HepG2 (cell line): ENCODE data around the gene FNDC3B. TPM values are rescaled to one million over a fixed set of nuclear protein-coding genes. Genes with fewer than 3 reads are reported as not detected.

Experiments used
- ARNT2 ChIP-seq: sonication (generic); formaldehyde crosslinking; IDR thresholded peaks from 2 replicates; pipeline ENCODE4 v1.8.0; 2022; ENCODE audit warnings: mild to moderate bottlenecking, low read depth, missing genetic modification reagents, moderate library complexity
- CREB1 ChIP-seq, 2 experiments: fragments of 450-650 bp in 1 of 2; IDR thresholded peaks; 2 replicates each; pipeline ENCODE4 v1.6.1; 2016 to 2017; ENCODE audit warnings: control low read depth in 1 of 2, mild to moderate bottlenecking in 1 of 2, missing compliant biosample characterization in 1 of 2, missing genetic modification characterization in 1 of 2
- ELF3 ChIP-seq: IDR thresholded peaks from 2 replicates; pipeline ENCODE4 v1.6.1; 2016; ENCODE audit warnings: missing genetic modification reagents, missing compliant biosample characterization
- EP300 ChIP-seq, 3 experiments: sonication (generic) in 1 of 3; formaldehyde crosslinking in 1 of 3; IDR thresholded peaks; 2 replicates each; pipeline versions ENCODE4 v1.5.1 to v1.6.1; 2011 to 2020; ENCODE audit warnings: low read depth in 2 of 3, low read length in 2 of 3, borderline replicate concordance in 1 of 3, improper control_type of control experiment in 1 of 3, mild to moderate bottlenecking in 1 of 3, missing genetic modification reagents in 1 of 3, moderate library complexity in 1 of 3
- FOXK1 ChIP-seq: sonication (generic); formaldehyde crosslinking; IDR thresholded peaks from 2 replicates; pipeline ENCODE4 v1.4.0; 2020; ENCODE audit warnings: low read depth, missing genetic modification reagents, borderline replicate concordance
- HHEX ChIP-seq: IDR thresholded peaks from 2 replicates; pipeline ENCODE4 v1.6.1; 2016; ENCODE audit warnings: control low read depth
- MZF1 ChIP-seq: sonication (generic); formaldehyde crosslinking; IDR thresholded peaks from 2 replicates; pipeline ENCODE4 v1.8.1; 2023; ENCODE audit warnings: mild to moderate bottlenecking, missing genetic modification reagents, borderline replicate concordance
- NCOA2 ChIP-seq: sonication (generic); formaldehyde crosslinking; IDR thresholded peaks from 2 replicates; pipeline ENCODE4 v1.8.0; 2022; ENCODE audit warnings: inconsistent platforms
- NFE2L2 ChIP-seq: fragments of 150-350 bp; IDR thresholded peaks from 2 replicates; pipeline ENCODE4 v1.6.1; 2014; ENCODE audit warnings: low read length
- NONO ChIP-seq, 2 experiments: fragments of 450-650 bp in 1 of 2; sonication (generic) in 1 of 2; formaldehyde crosslinking in 1 of 2; IDR thresholded peaks in 1 of 2; conservative IDR thresholded peaks in 1 of 2; 2 replicates each; pipeline versions ENCODE4 v1.6.1 to v1.8.0; 2017 to 2022; ENCODE audit warnings: mild to moderate bottlenecking in 1 of 2, missing genetic modification reagents in 1 of 2, moderate library complexity in 1 of 2
- POGZ ChIP-seq: sonication (generic); formaldehyde crosslinking; IDR thresholded peaks from 2 replicates; pipeline ENCODE4 v1.4.0; 2020; ENCODE audit warnings: mild to moderate bottlenecking, missing genetic modification reagents
- POLR2A ChIP-seq, 2 experiments: IDR thresholded peaks; 2 replicates each; pipeline ENCODE4 v1.6.1; 2011; ENCODE audit warnings: low read depth in 2 of 2, low read length in 2 of 2, mild to moderate bottlenecking in 1 of 2, moderate library complexity in 1 of 2; ENCODE audit not compliant: insufficient read depth in 1 of 2
- PPARG ChIP-seq: conservative IDR thresholded peaks from 2 replicates; pipeline ENCODE4 v1.6.1; 2016; ENCODE audit warnings: missing biosample characterization, missing genetic modification reagents
- RAD51 ChIP-seq: fragments of 450-650 bp; IDR thresholded peaks from 2 replicates; pipeline ENCODE4 v1.6.1; 2016; ENCODE audit warnings: borderline replicate concordance
- SETDB1 ChIP-seq: sonication (generic); formaldehyde crosslinking; IDR thresholded peaks from 2 replicates; pipeline ENCODE4 v1.5.1; 2020; ENCODE audit warnings: missing genetic modification reagents, mild to moderate bottlenecking, borderline replicate concordance
- SIX1 ChIP-seq: sonication (generic); formaldehyde crosslinking; IDR thresholded peaks from 2 replicates; pipeline ENCODE4 v1.4.0; 2020; ENCODE audit warnings: missing genetic modification reagents, borderline replicate concordance
- THAP11 ChIP-seq: IDR thresholded peaks from 2 replicates; pipeline ENCODE4 v1.6.1; 2016; ENCODE audit warnings: missing biosample characterization, missing genetic modification reagents
- ZMYM2 ChIP-seq: sonication (generic); formaldehyde crosslinking; IDR thresholded peaks from 2 replicates; pipeline ENCODE4 v1.8.0; 2022; ENCODE audit warnings: mild to moderate bottlenecking, missing genetic modification reagents
- ZNF564 ChIP-seq: sonication (generic); formaldehyde crosslinking; IDR thresholded peaks from 2 replicates; pipeline ENCODE4 v1.8.1; 2023; ENCODE audit warnings: mild to moderate bottlenecking, missing genetic modification reagents
- ZNF644 ChIP-seq: IDR thresholded peaks from 2 replicates; pipeline ENCODE4 v1.6.1; 2016; ENCODE audit warnings: low read depth
- ZNF816 ChIP-seq: sonication (generic); formaldehyde crosslinking; IDR thresholded peaks from 2 replicates; pipeline ENCODE4 v1.8.0; 2022; ENCODE audit warnings: missing genetic modification reagents, mild to moderate bottlenecking, borderline replicate concordance
- polyA plus RNA-seq, 8 experiments: library from polyadenylated mRNA; depleted of rRNA in 3 of 8; stranded (reverse) in 7 of 8; unstranded in 1 of 8; fragments of >200 nt; fragmentation: Illumina TruSeq in 4 of 8; extraction: Trizol in 4 of 8; gene quantifications; 2 replicates each; pipeline versions ENCODE4 v1.2.1 to v1.2.3, GENCODE V29; 2011 to 2016; ENCODE audit warnings: low read depth in 4 of 8, missing spikeins in 1 of 8, mixed read lengths in 1 of 8; ENCODE audit not compliant: insufficient read depth in 1 of 8
- total RNA-seq, 5 experiments: library from RNA; depleted of rRNA; stranded (reverse); fragments of >200 nt; fragmentation: Illumina TruSeq; extraction: Trizol; gene quantifications; 2 replicates each; pipeline ENCODE4 v1.2.3, GENCODE V29; 2016; ENCODE audit warnings: low read depth in 1 of 5
- TF ChIP-seq, protein P1 (sequence below): IDR thresholded peaks from 2 replicates; pipeline ENCODE4 v1.6.1; 2016
- TF ChIP-seq, protein P2 (sequence below): sonication (generic); formaldehyde crosslinking; conservative IDR thresholded peaks from 2 replicates; pipeline ENCODE4 v1.4.0; 2020; ENCODE audit warnings: mild to moderate bottlenecking, missing genetic modification reagents, moderate library complexity

FNDC3B gene
- total and polyA plus RNA-seq, 2 of the 13 experiments (the other 11 are each of a cell fraction or from before 2014, with no cell fraction given) = 74.8 to 103 TPM

DNA sequence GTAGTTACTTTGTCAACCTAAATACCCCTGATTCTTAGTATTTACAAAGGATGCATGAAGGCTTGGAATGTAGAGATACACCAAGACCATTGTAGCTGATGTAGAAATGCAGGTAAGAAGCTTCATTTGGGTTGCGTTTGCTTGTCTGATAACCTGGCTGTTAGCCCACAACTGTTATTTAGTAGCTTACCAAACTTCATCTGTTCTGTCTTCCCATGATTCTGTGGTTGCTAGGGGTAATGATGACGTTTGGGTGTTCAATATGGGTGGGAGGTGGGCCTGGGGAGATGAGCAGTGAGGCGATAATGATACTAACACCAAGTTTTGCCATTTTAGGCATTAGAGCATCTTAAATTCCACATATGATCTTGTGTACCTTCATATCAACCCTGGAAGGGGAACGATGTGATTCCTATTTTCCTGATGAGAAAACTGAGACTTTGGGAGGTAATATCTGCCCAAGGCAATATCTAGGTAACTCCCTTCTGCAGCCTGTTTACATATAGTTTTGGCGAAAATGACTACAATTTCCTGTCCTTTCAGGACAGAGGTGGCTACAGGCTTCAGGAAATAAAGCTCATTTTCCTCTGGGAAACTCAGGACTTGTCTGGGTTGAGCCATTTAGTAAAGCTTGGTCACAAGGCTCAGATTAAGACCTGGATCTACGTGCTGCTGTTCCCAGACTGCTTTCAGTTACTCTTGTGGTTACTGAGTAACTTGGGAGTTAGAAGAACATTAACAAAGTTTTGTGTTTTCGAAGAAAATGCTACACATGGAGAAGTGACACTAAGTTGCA, 26.8 kb downstream of the FNDC3B start (continued):
- TF ChIP-seq HHEX (CRISPR knock-in tag) (no peak), CREB1 (IDR thresholded peaks at IDR 0.05) (no peak), CREB1 (CRISPR knock-in tag; IDR thresholded peaks at IDR 0.05) (peak; percentile 52; the same call in 1 of the 2 replicates), ARNT2 (CRISPR knock-in tag) (0 out of 2 replicates have a peak, but pooled peaks have one; percentile 25), ZNF644 (CRISPR knock-in tag) (0 out of 2 replicates have a peak, but pooled peaks have one; percentile 43), ZMYM2 (no peak), POGZ (CRISPR knock-in tag) (peak; percentile 76), POLR2A (IDR thresholded peaks at IDR 0.05; ENCODE audit: insufficient read depth in 1 of 2, low read depth in 2 of 2, low read length in 2 of 2) (peak in 1 of 2 experiments; percentile 13; a peak in 1 of 4 replicates), FOXK1 (peak; percentile 65; the same call in 1 of the 2 replicates), THAP11 (CRISPR knock-in tag) (0 out of 2 replicates have a peak, but pooled peaks have one; percentile 39), RAD51 (no peak), NFE2L2 (no peak), ELF3 (CRISPR knock-in tag) (peak; percentile 81), ZNF564 (CRISPR knock-in tag) (no peak), NONO (IDR thresholded peaks at IDR 0.05) (no peak), NONO (CRISPR knock-in tag; conservative IDR thresholded peaks at IDR 0.05) (0 out of 2 replicates have a peak, but pooled peaks have one; percentile 21), SIX1 (CRISPR knock-in tag) (peak; percentile 30; the same call in 1 of the 2 replicates), PPARG (CRISPR knock-in tag) (peak; percentile 39; the same call in 1 of the 2 replicates), EP300 (IDR thresholded peaks at IDR 0.05; ENCODE audit: low read depth in 2 of 2, low read length in 2 of 2) (peak in 1 of 2 experiments; percentile 51; a peak in 1 of 4 replicates), EP300 (CRISPR knock-in tag; IDR thresholded peaks at IDR 0.05; ENCODE audit: borderline replicate concordance) (no peak), NCOA2 (CRISPR knock-in tag) (peak; percentile 32; the same call in 1 of the 2 replicates), SETDB1 (no peak), ZNF816 (peak; percentile 81; the same call in 1 of the 2 replicates), MZF1 (CRISPR knock-in tag) (no peak)
- TF ChIP-seq, protein P1, sequence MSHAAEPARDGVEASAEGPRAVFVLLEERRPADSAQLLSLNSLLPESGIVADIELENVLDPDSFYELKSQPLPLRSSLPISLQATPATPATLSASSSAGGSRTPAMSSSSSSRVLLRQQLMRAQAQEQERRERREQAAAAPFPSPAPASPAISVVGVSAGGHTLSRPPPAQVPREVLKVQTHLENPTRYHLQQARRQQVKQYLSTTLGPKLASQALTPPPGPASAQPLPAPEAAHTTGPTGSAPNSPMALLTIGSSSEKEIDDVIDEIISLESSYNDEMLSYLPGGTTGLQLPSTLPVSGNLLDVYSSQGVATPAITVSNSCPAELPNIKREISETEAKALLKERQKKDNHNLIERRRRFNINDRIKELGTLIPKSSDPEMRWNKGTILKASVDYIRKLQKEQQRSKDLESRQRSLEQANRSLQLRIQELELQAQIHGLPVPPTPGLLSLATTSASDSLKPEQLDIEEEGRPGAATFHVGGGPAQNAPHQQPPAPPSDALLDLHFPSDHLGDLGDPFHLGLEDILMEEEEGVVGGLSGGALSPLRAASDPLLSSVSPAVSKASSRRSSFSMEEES = peak; percentile 79
- TF ChIP-seq, protein P2, sequence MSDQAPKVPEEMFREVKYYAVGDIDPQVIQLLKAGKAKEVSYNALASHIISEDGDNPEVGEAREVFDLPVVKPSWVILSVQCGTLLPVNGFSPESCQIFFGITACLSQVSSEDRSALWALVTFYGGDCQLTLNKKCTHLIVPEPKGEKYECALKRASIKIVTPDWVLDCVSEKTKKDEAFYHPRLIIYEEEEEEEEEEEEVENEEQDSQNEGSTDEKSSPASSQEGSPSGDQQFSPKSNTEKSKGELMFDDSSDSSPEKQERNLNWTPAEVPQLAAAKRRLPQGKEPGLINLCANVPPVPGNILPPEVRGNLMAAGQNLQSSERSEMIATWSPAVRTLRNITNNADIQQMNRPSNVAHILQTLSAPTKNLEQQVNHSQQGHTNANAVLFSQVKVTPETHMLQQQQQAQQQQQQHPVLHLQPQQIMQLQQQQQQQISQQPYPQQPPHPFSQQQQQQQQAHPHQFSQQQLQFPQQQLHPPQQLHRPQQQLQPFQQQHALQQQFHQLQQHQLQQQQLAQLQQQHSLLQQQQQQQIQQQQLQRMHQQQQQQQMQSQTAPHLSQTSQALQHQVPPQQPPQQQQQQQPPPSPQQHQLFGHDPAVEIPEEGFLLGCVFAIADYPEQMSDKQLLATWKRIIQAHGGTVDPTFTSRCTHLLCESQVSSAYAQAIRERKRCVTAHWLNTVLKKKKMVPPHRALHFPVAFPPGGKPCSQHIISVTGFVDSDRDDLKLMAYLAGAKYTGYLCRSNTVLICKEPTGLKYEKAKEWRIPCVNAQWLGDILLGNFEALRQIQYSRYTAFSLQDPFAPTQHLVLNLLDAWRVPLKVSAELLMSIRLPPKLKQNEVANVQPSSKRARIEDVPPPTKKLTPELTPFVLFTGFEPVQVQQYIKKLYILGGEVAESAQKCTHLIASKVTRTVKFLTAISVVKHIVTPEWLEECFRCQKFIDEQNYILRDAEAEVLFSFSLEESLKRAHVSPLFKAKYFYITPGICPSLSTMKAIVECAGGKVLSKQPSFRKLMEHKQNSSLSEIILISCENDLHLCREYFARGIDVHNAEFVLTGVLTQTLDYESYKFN (CRISPR knock-in tag) = peak; percentile 60
